ENCODE data around the gene STX18.

- TF ChIP-seq EP300 (IDR thresholded peaks at IDR 0.05; ENCODE audit: low read depth in 2 of 2, low read length in 2 of 2), result no peak
- no peak for TF ChIP-seq EP300 (CRISPR knock-in tag; IDR thresholded peaks at IDR 0.05; ENCODE audit: borderline replicate concordance)
- no peak for TF ChIP-seq SNAI1 (CRISPR knock-in tag; IDR thresholded peaks at IDR 0.05; ENCODE audit: borderline replicate concordance)
- no peak for TF ChIP-seq EZH2 (conservative IDR thresholded peaks at IDR 0.05; ENCODE audit: low read depth, low read length)
- TF ChIP-seq, protein P1, sequence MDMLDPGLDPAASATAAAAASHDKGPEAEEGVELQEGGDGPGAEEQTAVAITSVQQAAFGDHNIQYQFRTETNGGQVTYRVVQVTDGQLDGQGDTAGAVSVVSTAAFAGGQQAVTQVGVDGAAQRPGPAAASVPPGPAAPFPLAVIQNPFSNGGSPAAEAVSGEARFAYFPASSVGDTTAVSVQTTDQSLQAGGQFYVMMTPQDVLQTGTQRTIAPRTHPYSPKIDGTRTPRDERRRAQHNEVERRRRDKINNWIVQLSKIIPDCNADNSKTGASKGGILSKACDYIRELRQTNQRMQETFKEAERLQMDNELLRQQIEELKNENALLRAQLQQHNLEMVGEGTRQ (IDR thresholded peaks at IDR 0.05; ENCODE audit: low read depth, low read length), result no peak
- TF ChIP-seq, protein P1 (CRISPR knock-in tag; IDR thresholded peaks at IDR 0.05; ENCODE audit: borderline replicate concordance), result no peak
- TF ChIP-seq CHCHD3 (CRISPR knock-in tag; IDR thresholded peaks at IDR 0.05), result no peak
- no peak for TF ChIP-seq CTCF (CRISPR knock-in tag; IDR thresholded peaks at IDR 0.05)
- no peak for TF ChIP-seq ZNF781 (CRISPR knock-in tag; IDR thresholded peaks at IDR 0.05; ENCODE audit: borderline replicate concordance, not compliant biosample characterization)
- no peak for TF ChIP-seq THAP7 (CRISPR knock-in tag; IDR thresholded peaks at IDR 0.05)
- no peak for TF ChIP-seq XRCC5 (optimal IDR thresholded peaks at IDR 0.05; ENCODE audit: low read length)
- no peak for TF ChIP-seq ZNF232 (CRISPR knock-in tag; IDR thresholded peaks at IDR 0.05; ENCODE audit: borderline replicate concordance)
- no peak for TF ChIP-seq CENPBD1 (CRISPR knock-in tag; IDR thresholded peaks at IDR 0.05; ENCODE audit: borderline replicate concordance, low read depth)
- no peak for TF ChIP-seq CEBPB (IDR thresholded peaks at IDR 0.05; ENCODE audit: borderline replicate concordance, low read depth, low read length)
- no peak for TF ChIP-seq FUBP1 (CRISPR knock-in tag; IDR thresholded peaks at IDR 0.05; ENCODE audit: borderline replicate concordance)
Observed at GRCh38 chr4:4480205-4480604, 61.6 kb downstream of the STX18 start.

Measured in HepG2 (cell line).